ENCODE measurements around the gene COL27A1.

GRCh38 chr9:114154600-114155102 is 686 bp upstream of the COL27A1 start:
- TF ChIP-seq CTCF (IDR thresholded peaks at IDR 0.05) (no peak), POLR2A (IDR thresholded peaks at IDR 0.05) (no peak), EP300 (IDR thresholded peaks at IDR 0.05) (no peak), POLR2AphosphoS5 (IDR thresholded peaks at IDR 0.05) (no peak)
